Measurements from ENCODE around the gene CNOT6.

GRCh38 chr5:180599590-180599914 is 105.4 kb downstream of the CNOT6 start:
- TF ChIP-seq CTCF (IDR thresholded peaks at IDR 0.05) (no peak), POLR2A (IDR thresholded peaks at IDR 0.05) (no peak)

All from Peyer's patch (tissue), 4 donors.